CD14-positive monocyte (primary cell): ENCODE measurements around the gene CSMD2. TPM values are rescaled to one million over a fixed set of nuclear protein-coding genes. Genes with fewer than 3 reads are reported as not detected.

Source experiments
- DNase-seq, 3 donors: peaks; one replicate each; pipeline ENCODE4 v3.0.0-alpha.2; 2011 to 2022
- H2AFZ ChIP-seq: 2 replicates; pipeline ENCODE4 v1.6.0; 2012; ENCODE audit warnings: mild to moderate bottlenecking, low read depth, low read length, inconsistent platforms; ENCODE audit not compliant: insufficient read depth, poor library complexity, severe bottlenecking
- H3K27ac ChIP-seq, 2 donors: 1 replicate in 1 of 2; 2 replicates in 1 of 2; pipeline ENCODE4 v1.5.1; 2012 to 2013; ENCODE audit warnings: low read length in 2 of 2, control low read depth in 1 of 2, inconsistent platforms in 1 of 2, low read depth in 1 of 2, mild to moderate bottlenecking in 1 of 2
- H3K27me3 ChIP-seq, 2 donors: one replicate each; pipeline versions ENCODE4 v1.6.0 to v1.6.1; 2011 to 2013; ENCODE audit warnings: low read length in 2 of 2; ENCODE audit not compliant: control insufficient read depth in 2 of 2, insufficient read depth in 2 of 2
- H3K36me3 ChIP-seq, 2 donors: replicated peaks in 1 of 2; 1 replicate in 1 of 2; 2 replicates in 1 of 2; pipeline versions ENCODE4 v1.5.1 to v1.6.1; 2012 to 2013; ENCODE audit warnings: low read length in 2 of 2, control low read depth in 1 of 2, inconsistent platforms in 1 of 2, mild to moderate bottlenecking in 1 of 2; ENCODE audit not compliant: insufficient read depth in 2 of 2, control insufficient read depth in 1 of 2
- H3K4me1 ChIP-seq, 2 donors: 1 replicate in 1 of 2; 2 replicates in 1 of 2; pipeline versions ENCODE4 v1.5.1 to v1.6.1; 2012 to 2013; ENCODE audit warnings: low read length in 2 of 2, control low read depth in 1 of 2, inconsistent platforms in 1 of 2, mild to moderate bottlenecking in 1 of 2, moderate library complexity in 1 of 2; ENCODE audit not compliant: insufficient read depth in 2 of 2, control insufficient read depth in 1 of 2
- H3K4me2 ChIP-seq: replicated peaks from 2 replicates; pipeline ENCODE3; 2012; ENCODE audit warnings: low read length, moderate library complexity, mild to moderate bottlenecking; ENCODE audit not compliant: poor library complexity, severe bottlenecking; ENCODE audit errors: extremely low read depth
- H3K4me3 ChIP-seq, 3 experiments: fragments of 200-600 bp in 1 of 3; sonication (generic) in 1 of 3; replicated peaks in 1 of 3; 1 replicate in 2 of 3; 2 replicates in 1 of 3; pipeline ENCODE4 v1.5.1; 2011 to 2013; ENCODE audit warnings: low read length in 3 of 3, mild to moderate bottlenecking in 3 of 3, control low read depth in 2 of 3, low read depth in 2 of 3, inconsistent platforms in 1 of 3, moderate library complexity in 1 of 3
- H3K79me2 ChIP-seq: 2 replicates; pipeline ENCODE4 v1.6.0; 2012; ENCODE audit warnings: mild to moderate bottlenecking, control low read depth, inconsistent platforms, low read length, moderate library complexity; ENCODE audit not compliant: insufficient read depth
- H3K9ac ChIP-seq: 2 replicates; pipeline ENCODE4 v1.6.0; 2017; ENCODE audit warnings: low read length, mild to moderate bottlenecking; ENCODE audit not compliant: insufficient read depth, poor library complexity, severe bottlenecking
- H3K9me3 ChIP-seq, 2 donors: replicated peaks in 1 of 2; 1 replicate in 1 of 2; 2 replicates in 1 of 2; pipeline versions ENCODE4 v1.5.1 to v1.6.1; 2012 to 2013; ENCODE audit warnings: low read length in 2 of 2, control low read depth in 1 of 2; ENCODE audit not compliant: control insufficient read depth in 1 of 2, insufficient read depth in 1 of 2
- H4K20me1 ChIP-seq: 2 replicates; pipeline ENCODE4 v1.6.0; 2012; ENCODE audit warnings: mild to moderate bottlenecking, low read length, control low read depth, moderate library complexity; ENCODE audit not compliant: insufficient read depth
- H3K27ac Mint-ChIP-seq, 7 donors: one replicate each; pipeline ENCODE4 v1.8.0; 2020; ENCODE audit warnings: mild to moderate bottlenecking in 7 of 7, mixed read lengths in 7 of 7, moderate library complexity in 6 of 7, inconsistent platforms in 2 of 7
- H3K27me3 Mint-ChIP-seq, 3 donors: one replicate each; pipeline ENCODE4 v1.8.0; 2021 to 2022; ENCODE audit warnings: low read depth in 3 of 3, mild to moderate bottlenecking in 3 of 3, mixed read lengths in 3 of 3, moderate library complexity in 3 of 3, inconsistent platforms in 1 of 3
- H3K36me3 Mint-ChIP-seq, 2 donors: one replicate each; pipeline ENCODE4 v1.8.0; 2020; ENCODE audit warnings: mixed read lengths in 2 of 2, inconsistent platforms in 1 of 2, mild to moderate bottlenecking in 1 of 2
- H3K4me1 Mint-ChIP-seq: one replicate; pipeline ENCODE4 v1.8.0; 2020; ENCODE audit warnings: mild to moderate bottlenecking, mixed read lengths
- H3K4me3 Mint-ChIP-seq, 2 donors: one replicate each; pipeline ENCODE4 v1.8.0; 2020; ENCODE audit warnings: mild to moderate bottlenecking in 2 of 2, mixed read lengths in 2 of 2, moderate library complexity in 1 of 2
- H3K9me3 Mint-ChIP-seq, 7 donors: one replicate each; pipeline ENCODE4 v1.8.0; 2020 to 2022; ENCODE audit warnings: mixed read lengths in 7 of 7, mild to moderate bottlenecking in 6 of 7, moderate library complexity in 6 of 7, inconsistent platforms in 2 of 7
- CTCF ChIP-seq: fragments of 200-600 bp; IDR thresholded peaks from one replicate; pipeline ENCODE4 v1.8.0; 2022; ENCODE audit warnings: antibody characterized with exemption, mild to moderate bottlenecking
- WGBS: methylation state at CpG from one replicate; pipeline ENCODE4 v1.1.5; 2013; ENCODE audit warnings: missing lambda C conversion rate; ENCODE audit not compliant: insufficient coverage; 5-methylcytosine and 5-hydroxymethylcytosine counted together
- intact Hi-C, 2 donors: fragments of 100-400 bp; cut with micrococcal nuclease; formaldehyde crosslinking; loops; one replicate each; pipeline versions ENCODE4 v1.15.0 to v1.15.1; 2023
- polyA plus RNA-seq, 3 donors: library from polyadenylated mRNA; depleted of rRNA in 1 of 3; unstranded in 2 of 3; stranded (reverse) in 1 of 3; fragments of 300-500 nt in 2 of 3; fragments of >200 nt in 1 of 3; fragmentation: Illumina TruSeq in 2 of 3; gene quantifications; 1 replicate in 2 of 3; 2 replicates in 1 of 3; pipeline ENCODE4 v1.2.3, GENCODE V29; 2012 to 2021

CSMD2 gene
- polyA plus RNA-seq, 3 donors: 0.04 TPM; not detected in 2

GRCh38 chr1:33949570-33949969 is 215.5 kb downstream of the CSMD2 start:
- no peak overlapping the region for H3K9ac ChIP-seq
- H3K9me3 ChIP-seq: no peaks in the 10 kb centered on the region
- TF ChIP-seq CTCF: no peak
- H3K4me2 ChIP-seq: no peak overlapping the region
- no peaks in the 10 kb centered on the region for H3K36me3 Mint-ChIP-seq
- H3K27ac Mint-ChIP-seq: no peak overlapping the region
- H3K4me3 Mint-ChIP-seq: no peak overlapping the region
- no peaks in the 10 kb centered on the region for H3K27me3 ChIP-seq
- H2AFZ ChIP-seq: no peak overlapping the region
- no peaks in the 10 kb centered on the region for H3K4me1 Mint-ChIP-seq
- intact Hi-C loops: no loop called here
- H3K36me3 ChIP-seq: no peaks in the 10 kb centered on the region
- peaks cover 0 to 4% (median 1%) of the 10 kb centered on the region in 3 donors for H3K27me3 Mint-ChIP-seq
- no peak overlapping the region for H3K4me3 ChIP-seq
- 79% methylated on average over 2 of the region's 2 CpGs for WGBS
- H3K27ac ChIP-seq: no peak overlapping the region
- peaks cover 0 to 1% (median 0%) of the 10 kb centered on the region in 7 donors for H3K9me3 Mint-ChIP-seq
- no peaks in the 10 kb centered on the region for H3K79me2 ChIP-seq
- DNase-seq: no peak
- no peaks in the 10 kb centered on the region for H3K4me1 ChIP-seq
- no peaks in the 10 kb centered on the region for H4K20me1 ChIP-seq

- no peaks in the 10 kb centered on the region for H3K9me3 ChIP-seq
- intact Hi-C loops: no loop called here
- Mint-ChIP-seq H3K27ac (no peak overlapping the region), H3K9me3 (peaks cover 0 to 1% (median 0%) of the 10 kb centered on the region in 7 donors), H3K4me1 (no peaks in the 10 kb centered on the region), H3K4me3 (no peak overlapping the region), H3K36me3 (no peaks in the 10 kb centered on the region), H3K27me3 (peaks cover 0 to 4% (median 1%) of the 10 kb centered on the region in 3 donors)
- no peak overlapping the region for H2AFZ ChIP-seq
- H3K4me1 ChIP-seq: no peaks in the 10 kb centered on the region
- no peaks in the 10 kb centered on the region for H4K20me1 ChIP-seq
- no peak overlapping the region for H3K4me2 ChIP-seq
- H3K27me3 ChIP-seq: no peaks in the 10 kb centered on the region
- no peak overlapping the region for H3K4me3 ChIP-seq
- H3K79me2 ChIP-seq: no peaks in the 10 kb centered on the region
- no peak overlapping the region for H3K27ac ChIP-seq
- no peaks in the 10 kb centered on the region for H3K36me3 ChIP-seq
- no peak for TF ChIP-seq CTCF
- no peak overlapping the region for H3K9ac ChIP-seq
- WGBS: 94% methylated on average over 3 of the region's 3 CpGs
- no peak for DNase-seq
Measured at GRCh38 chr1:33948291-33948690, 216.7 kb downstream of the CSMD2 start.
